ENCODE results near the gene KRT81. TPM values are rescaled to one million over a fixed set of nuclear protein-coding genes. Genes with fewer than 3 reads are reported as not detected.
A peak's percentile ranks its signal among the peaks of the same experiment; 100 is the strongest.
"Not testable (repeated sequence)": the region's sequence is repeated elsewhere in the genome, so short reads cannot be mapped to it uniquely, and the experiment has no call there.

The KRT81 gene
- total and polyA plus RNA-seq, 2 of the 4 experiments (the other 2 are of a cell fraction), result under 0.01 to 0.05 TPM

DNA sequence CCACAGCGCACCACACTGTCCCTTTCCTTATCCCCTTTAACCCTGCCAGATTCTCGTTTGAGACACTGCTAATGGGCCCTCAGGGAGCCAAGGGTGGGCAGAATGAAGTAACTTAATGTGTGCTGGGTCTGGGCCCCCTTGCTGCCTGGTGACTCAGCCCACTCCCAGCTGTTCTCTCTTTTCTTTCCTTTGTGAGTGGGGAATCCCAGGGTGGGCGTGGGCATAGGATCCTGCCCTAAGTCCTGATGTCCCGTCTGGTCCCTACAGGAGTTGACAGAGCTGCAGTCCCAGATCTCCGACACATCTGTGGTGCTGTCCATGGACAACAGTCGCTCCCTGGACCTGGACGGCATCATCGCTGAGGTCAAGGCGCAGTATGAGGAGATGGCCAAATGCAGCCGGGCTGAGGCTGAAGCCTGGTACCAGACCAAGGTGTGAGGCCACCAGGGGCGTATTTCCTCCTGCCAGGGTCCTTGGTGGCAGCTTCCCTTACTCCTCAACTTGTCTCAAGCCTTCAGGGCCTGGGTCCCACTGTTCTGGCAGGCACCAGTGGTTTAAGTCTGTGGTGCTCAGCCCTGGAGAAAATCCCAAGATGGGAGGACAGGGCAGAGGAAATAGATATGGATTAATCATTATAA is 50.0 kb downstream of the KRT81 start:
- Histone ChIP-seq H3K18ac (ENCODE audit: low read depth, low read length) (no peak overlapping the region), H3K4me1 (ENCODE audit: control insufficient read depth, insufficient read depth, low read length) (peaks cover 17% of the 10 kb centered on the region), H3K9me3 (ENCODE audit: control insufficient read depth, insufficient read depth, low read length) (no peaks in the 10 kb centered on the region), H4K91ac (ENCODE audit: insufficient read depth, low read depth, low read length) (peak overlapping the region; percentile 21; the same call in 1 of the 2 replicates), H4K8ac (ENCODE audit: low read depth in 2 of 2, low read length in 2 of 2) (no peak overlapping the region), H3K9me1 (ENCODE audit: insufficient read depth, low read length) (peaks cover 24% of the 10 kb centered on the region), H2BK120ac (ENCODE audit: low read depth, low read length) (no peak overlapping the region; the same call in 1 of the 2 replicates), H3K27ac (ENCODE audit: insufficient read depth, low read length) (no peak overlapping the region), H3K4ac (ENCODE audit: low read depth, low read length) (no peak overlapping the region; the same call in 1 of the 2 replicates), H4K5ac (ENCODE audit: low read depth, low read length) (no peak overlapping the region), H3K36me3 (ENCODE audit: control insufficient read depth, insufficient read depth, low read length) (no peaks in the 10 kb centered on the region), H2BK15ac (ENCODE audit: low read depth, low read length) (peak overlapping the region; percentile 52; the same call in 2 of the 3 replicates), H3K4me3 (ENCODE audit: insufficient read depth, low read depth, low read length) (no peak overlapping the region), H3K79me1 (ENCODE audit: low read depth in 1 of 2, low read length in 2 of 2) (peaks cover 0 to 6% of the 10 kb centered on the region in 2 experiments; a peak in 1 of 4 replicates), H3K4me2 (ENCODE audit: low read depth, low read length) (no peak overlapping the region), H2BK5ac (ENCODE audit: low read depth, low read length, poor library complexity, severe bottlenecking) (no peak overlapping the region), H2AK9ac (replicated peaks; ENCODE audit: low read depth, low read length, poor library complexity) (no peak overlapping the region), H2BK20ac (ENCODE audit: low read depth, low read length) (0 out of 2 replicates have a peak overlapping the region, but pooled peaks have one; percentile 20), H3K56ac (ENCODE audit: extremely low read depth, insufficient read depth, low read length) (no peak overlapping the region), H3K23ac (ENCODE audit: low read depth, low read length) (no peak overlapping the region), H2AK5ac (ENCODE audit: low read depth, low read length) (peak overlapping the region; percentile 70), H3K9ac (ENCODE audit: low read depth, low read length) (no peak overlapping the region), H4K20me1 (ENCODE audit: insufficient read depth, low read length) (no peaks in the 10 kb centered on the region), H3K27me3 (ENCODE audit: control insufficient read depth, insufficient read depth, low read length) (no peaks in the 10 kb centered on the region), H2AFZ (replicated peaks; ENCODE audit: low read length, poor library complexity) (peak overlapping the region; percentile 0), H3K14ac (replicated peaks; ENCODE audit: low read depth, low read length) (peak overlapping the region; percentile 29; the same call in 1 of the 2 replicates)
- intact Hi-C loops (cut with micrococcal nuclease), result no loop called here
- in situ Hi-C loops (cut with MboI; ENCODE audit: low sequenced_read_pairs), result no loop called here
- CTCF ChIA-PET, result interaction anchor here (1.0 kb wide), 1 partner anchor 38 kb away, joined by 4 read pairs; no protein-coding TSS in a partner anchor
- no peak for ATAC-seq (ENCODE audit: low read depth)
- peak; percentile 9; the same call in 1 of the 2 replicates for TF ChIP-seq FOS (IDR thresholded peaks at IDR 0.05; ENCODE audit: low read depth, low read length)
- TF ChIP-seq, protein P1, sequence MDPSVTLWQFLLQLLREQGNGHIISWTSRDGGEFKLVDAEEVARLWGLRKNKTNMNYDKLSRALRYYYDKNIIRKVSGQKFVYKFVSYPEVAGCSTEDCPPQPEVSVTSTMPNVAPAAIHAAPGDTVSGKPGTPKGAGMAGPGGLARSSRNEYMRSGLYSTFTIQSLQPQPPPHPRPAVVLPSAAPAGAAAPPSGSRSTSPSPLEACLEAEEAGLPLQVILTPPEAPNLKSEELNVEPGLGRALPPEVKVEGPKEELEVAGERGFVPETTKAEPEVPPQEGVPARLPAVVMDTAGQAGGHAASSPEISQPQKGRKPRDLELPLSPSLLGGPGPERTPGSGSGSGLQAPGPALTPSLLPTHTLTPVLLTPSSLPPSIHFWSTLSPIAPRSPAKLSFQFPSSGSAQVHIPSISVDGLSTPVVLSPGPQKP (IDR thresholded peaks at IDR 0.05; ENCODE audit: borderline replicate concordance, low read depth, low read length), result no peak
- 84% methylated on average over 8 of the region's 11 CpGs; no CpG with 5 or more reads in 1 of the 2 experiments for WGBS, 2 experiments (ENCODE audit: extremely low coverage in 2 of 2, insufficient read length in 1 of 2)
- dilution Hi-C loops (cut with HindIII; ENCODE audit: low sequenced_read_pairs, unreplicated experiment), result no loop called here
- BruUV-seq (replicated peaks), result no TSS peak
- POLR2A ChIA-PET (ENCODE audit: unreplicated experiment), result no interaction called here
- peak; percentile 39 for DNase-seq

DNA sequence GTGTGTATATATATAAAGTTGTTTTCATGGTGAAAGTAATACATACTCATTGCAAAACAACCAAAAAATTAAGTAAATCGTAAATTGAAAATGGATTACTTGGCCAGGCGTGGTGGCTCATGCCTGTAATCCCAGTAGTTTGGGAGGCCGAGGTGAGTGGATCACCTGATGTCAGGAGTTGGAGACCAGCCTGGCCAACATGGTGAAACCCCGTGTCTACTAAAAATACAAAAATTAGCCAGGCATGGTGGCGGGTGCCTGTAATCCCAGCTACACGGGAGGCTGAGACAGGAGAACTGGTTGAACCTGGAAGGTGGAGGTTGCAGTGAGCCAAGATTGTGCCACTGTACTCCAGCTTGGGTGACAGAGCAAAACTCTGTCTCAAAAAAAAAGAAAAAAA is 51.1 kb downstream of the KRT81 start:
- intact Hi-C loops (cut with micrococcal nuclease); H3K27me3 ChIP-seq (ENCODE audit: control insufficient read depth, insufficient read depth, low read length); H2BK5ac ChIP-seq (ENCODE audit: low read depth, low read length, poor library complexity, severe bottlenecking); H3K9ac ChIP-seq (ENCODE audit: low read depth, low read length); H4K91ac ChIP-seq (ENCODE audit: insufficient read depth, low read depth, low read length); H4K8ac ChIP-seq (ENCODE audit: low read depth in 2 of 2, low read length in 2 of 2); CTCF ChIA-PET; H3K23ac ChIP-seq (ENCODE audit: low read depth, low read length); H3K4me3 ChIP-seq (ENCODE audit: insufficient read depth, low read depth, low read length); H3K4me2 ChIP-seq (ENCODE audit: low read depth, low read length); H2BK15ac ChIP-seq (ENCODE audit: low read depth, low read length); H3K4ac ChIP-seq (ENCODE audit: low read depth, low read length); H4K20me1 ChIP-seq (ENCODE audit: insufficient read depth, low read length); H2BK120ac ChIP-seq (ENCODE audit: low read depth, low read length); dilution Hi-C loops (cut with HindIII; ENCODE audit: low sequenced_read_pairs, unreplicated experiment); H3K18ac ChIP-seq (ENCODE audit: low read depth, low read length); BruUV-seq (replicated peaks); H2BK20ac ChIP-seq (ENCODE audit: low read depth, low read length); H3K56ac ChIP-seq (ENCODE audit: extremely low read depth, insufficient read depth, low read length); H3K27ac ChIP-seq (ENCODE audit: insufficient read depth, low read length); H3K14ac ChIP-seq (replicated peaks; ENCODE audit: low read depth, low read length); H2AFZ ChIP-seq (replicated peaks; ENCODE audit: low read length, poor library complexity); H2AK5ac ChIP-seq (ENCODE audit: low read depth, low read length); DNase-seq; H4K5ac ChIP-seq (ENCODE audit: low read depth, low read length); H3K9me3 ChIP-seq (ENCODE audit: control insufficient read depth, insufficient read depth, low read length); H3K36me3 ChIP-seq (ENCODE audit: control insufficient read depth, insufficient read depth, low read length); in situ Hi-C loops (cut with MboI; ENCODE audit: low sequenced_read_pairs); H3K79me1 ChIP-seq (ENCODE audit: low read depth in 1 of 2, low read length in 2 of 2); POLR2A ChIA-PET (ENCODE audit: unreplicated experiment); H2AK9ac ChIP-seq (replicated peaks; ENCODE audit: low read depth, low read length, poor library complexity); ATAC-seq (ENCODE audit: low read depth): not testable (repeated sequence)
- Histone ChIP-seq H3K9me1 (ENCODE audit: insufficient read depth, low read length) (peaks cover 21% of the 10 kb centered on the region), H3K4me1 (ENCODE audit: control insufficient read depth, insufficient read depth, low read length) (peaks cover 17% of the 10 kb centered on the region)
- WGBS, 2 experiments (ENCODE audit: extremely low coverage in 2 of 2, insufficient read length in 1 of 2), result 83% methylated on average over 1 of the region's 6 CpGs; no CpG with 5 or more reads in 1 of the 2 experiments

Data from IMR-90 (cell line).